GM18867 (cell line): ENCODE measurements around the gene FIZ1.
"Not testable (repeated sequence)": the region's sequence is repeated elsewhere in the genome, so short reads cannot be mapped to it uniquely, and the experiment has no call there.

Experiments
- ATAC-seq: cut with Tn5 transposase; IDR thresholded peaks from one replicate; pipeline ENCODE4 v1.9.1; 2021; ENCODE audit warnings: mild to moderate bottlenecking, moderate library complexity; ENCODE audit not compliant: unreplicated experiment

The FIZ1 gene

GRCh38 chr19:55578031-55578760, 21.1 kb downstream of the FIZ1 start:
- no peak for ATAC-seq

DNA sequence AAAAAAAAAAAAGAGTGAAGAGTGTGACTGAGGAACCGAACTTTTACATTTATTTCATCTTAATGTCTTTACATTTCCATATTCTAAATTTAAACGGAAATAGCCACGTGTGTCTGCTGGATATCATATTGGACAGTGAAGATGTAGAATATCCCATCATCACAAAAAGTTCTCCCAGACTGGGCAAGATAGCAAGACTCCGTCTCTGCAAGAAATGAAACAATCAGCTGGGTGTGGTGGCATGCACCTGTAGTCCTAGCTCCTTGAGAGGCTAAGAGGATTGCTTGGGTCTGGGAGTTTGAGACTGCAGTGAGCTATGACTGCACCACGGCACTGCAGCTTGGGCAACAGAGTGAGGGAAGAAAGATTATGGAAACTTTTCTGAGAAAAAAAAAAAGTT, 22.6 kb downstream of the FIZ1 start:
- no peak for ATAC-seq

- not testable (repeated sequence) for ATAC-seq
These were observed 25.4 kb downstream of the FIZ1 start for GRCh38 chr19:55573929-55574328.

DNA sequence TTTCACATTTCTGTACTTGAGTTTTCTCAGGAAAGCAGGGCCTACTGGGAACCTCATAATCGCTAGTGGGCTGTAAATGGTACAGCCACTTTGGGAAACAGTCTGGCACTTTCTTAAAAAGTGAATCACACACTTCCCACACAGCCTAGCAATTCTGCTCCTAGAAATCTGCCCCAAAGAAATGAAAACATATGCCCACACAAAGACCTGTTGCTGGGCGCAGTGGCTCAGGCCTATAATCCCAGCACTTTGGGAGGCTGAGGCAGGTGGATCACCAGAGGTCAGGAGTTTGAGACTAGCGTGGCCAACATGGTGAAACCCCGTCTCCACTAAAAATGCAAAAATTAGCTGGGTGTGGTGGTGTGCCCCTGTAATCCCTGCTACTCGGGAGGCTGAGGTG, 29.8 kb downstream of the FIZ1 start:
- not testable (repeated sequence) for ATAC-seq

DNA sequence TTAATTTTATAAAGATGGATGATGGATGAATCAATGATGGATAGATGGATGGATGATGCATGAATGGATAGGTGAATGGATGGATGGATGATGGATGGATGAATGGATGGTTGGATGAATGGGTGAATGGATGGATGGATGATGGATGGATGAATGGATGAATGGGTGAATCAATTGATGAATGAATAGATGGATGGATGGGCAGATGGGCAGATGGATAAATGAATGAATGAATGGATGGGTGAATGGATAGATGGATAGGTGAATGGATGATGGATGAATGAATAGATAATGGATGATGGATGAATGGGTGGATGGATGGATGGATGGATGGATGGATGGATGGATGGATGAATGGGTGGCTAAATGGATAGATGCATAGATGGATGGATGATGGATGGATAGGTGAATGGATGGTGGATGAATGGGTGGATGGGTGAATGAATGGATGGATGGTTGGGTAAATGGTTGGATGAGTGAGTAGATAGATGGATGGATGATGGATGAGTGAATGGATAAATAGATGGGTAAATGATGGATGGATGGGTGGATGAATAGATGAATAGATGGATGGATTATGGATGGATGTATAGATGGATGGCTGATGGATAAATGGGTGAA, 31.5 kb downstream of the FIZ1 start:
- no peak for ATAC-seq

- ATAC-seq: no peak
These were observed 32.5 kb downstream of the FIZ1 start for GRCh38 chr19:55566823-55567222.

GRCh38 chr19:55563261-55563690, 36.0 kb downstream of the FIZ1 start:
- no peak for ATAC-seq

GRCh38 chr19:55559684-55560083, 39.6 kb downstream of the FIZ1 start:
- no peak for ATAC-seq

DNA sequence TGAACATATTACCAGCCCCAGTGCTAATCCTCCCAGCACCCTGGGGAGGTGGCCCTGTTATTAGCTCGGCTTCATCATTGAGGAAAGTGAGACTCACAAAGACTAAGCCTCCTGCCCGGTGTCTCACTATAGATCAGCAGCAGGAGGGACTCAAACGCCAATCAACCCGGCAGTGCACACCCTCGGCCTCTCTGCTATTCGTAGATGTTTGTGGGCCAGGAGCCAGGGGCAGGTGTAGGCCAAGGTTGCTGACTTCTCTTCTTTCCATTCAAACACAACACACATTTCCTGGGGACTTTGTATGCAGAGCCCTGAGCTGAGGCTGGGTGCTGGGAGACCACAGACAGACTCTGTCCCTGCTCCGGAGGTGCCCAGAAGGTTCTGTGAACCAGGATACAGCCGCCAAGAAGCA, 44.6 kb downstream of the FIZ1 start:
- no peak for ATAC-seq

GRCh38 chr19:55554302-55554701, 45.0 kb downstream of the FIZ1 start:
- no peak for ATAC-seq

- ATAC-seq: no peak
These were observed 45.8 kb downstream of the FIZ1 start for GRCh38 chr19:55553217-55554182.

DNA sequence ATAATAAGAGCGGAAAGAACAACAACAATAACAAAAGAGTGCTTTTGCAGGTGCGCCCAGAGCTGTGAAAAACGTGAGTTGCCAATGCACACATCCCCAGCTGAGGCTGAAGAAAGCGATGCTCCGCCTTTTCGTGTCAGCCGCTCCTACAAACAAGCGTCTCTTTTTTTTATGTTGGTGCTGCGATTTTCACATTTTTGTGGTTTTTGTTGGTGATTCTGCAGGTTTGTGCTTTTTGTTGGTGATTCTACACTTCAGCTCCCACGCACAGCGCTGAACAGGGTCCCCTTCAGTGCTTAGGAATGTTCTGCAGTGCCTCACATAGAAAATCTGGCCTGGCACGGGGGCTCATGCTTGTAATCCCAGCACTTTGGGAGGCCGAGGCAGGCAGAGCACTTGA, 46.7 kb downstream of the FIZ1 start:
- no peak for ATAC-seq

DNA sequence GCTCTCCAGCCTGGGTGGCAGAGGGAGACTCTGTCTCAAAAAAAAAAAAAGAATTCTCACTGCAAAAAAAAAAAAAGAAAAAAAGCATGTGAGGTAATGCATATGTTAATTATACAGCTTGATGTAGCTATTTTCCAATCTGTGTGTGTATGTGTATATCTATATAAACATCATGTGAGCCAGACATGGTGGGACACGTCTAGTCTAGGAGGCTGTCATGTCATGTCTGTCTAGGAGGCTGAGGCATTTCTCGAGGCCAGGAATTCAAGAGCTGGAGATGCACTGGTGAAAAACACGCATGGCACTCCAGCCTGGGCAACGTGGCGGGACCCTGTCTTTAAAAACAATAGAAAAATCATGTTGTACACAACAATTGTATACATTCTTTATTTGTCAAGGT, 47.1 kb downstream of the FIZ1 start:
- ATAC-seq: no peak

DNA sequence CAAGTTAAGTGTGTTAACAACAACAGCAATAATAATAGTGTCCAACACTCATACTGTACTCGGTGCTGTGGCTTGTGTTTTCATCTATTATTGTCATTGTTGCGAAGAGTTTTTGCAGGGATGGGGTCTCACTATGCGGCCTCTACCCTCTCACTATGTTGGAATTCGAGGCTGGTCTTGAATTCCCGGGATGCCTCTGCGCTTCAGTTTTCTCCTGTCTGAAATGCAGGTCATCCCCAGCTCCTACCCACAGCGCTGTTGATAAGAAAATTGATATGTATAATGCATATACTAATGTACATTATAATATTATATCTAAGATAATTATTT, 49.0 kb downstream of the FIZ1 start:
- no peak for ATAC-seq

DNA sequence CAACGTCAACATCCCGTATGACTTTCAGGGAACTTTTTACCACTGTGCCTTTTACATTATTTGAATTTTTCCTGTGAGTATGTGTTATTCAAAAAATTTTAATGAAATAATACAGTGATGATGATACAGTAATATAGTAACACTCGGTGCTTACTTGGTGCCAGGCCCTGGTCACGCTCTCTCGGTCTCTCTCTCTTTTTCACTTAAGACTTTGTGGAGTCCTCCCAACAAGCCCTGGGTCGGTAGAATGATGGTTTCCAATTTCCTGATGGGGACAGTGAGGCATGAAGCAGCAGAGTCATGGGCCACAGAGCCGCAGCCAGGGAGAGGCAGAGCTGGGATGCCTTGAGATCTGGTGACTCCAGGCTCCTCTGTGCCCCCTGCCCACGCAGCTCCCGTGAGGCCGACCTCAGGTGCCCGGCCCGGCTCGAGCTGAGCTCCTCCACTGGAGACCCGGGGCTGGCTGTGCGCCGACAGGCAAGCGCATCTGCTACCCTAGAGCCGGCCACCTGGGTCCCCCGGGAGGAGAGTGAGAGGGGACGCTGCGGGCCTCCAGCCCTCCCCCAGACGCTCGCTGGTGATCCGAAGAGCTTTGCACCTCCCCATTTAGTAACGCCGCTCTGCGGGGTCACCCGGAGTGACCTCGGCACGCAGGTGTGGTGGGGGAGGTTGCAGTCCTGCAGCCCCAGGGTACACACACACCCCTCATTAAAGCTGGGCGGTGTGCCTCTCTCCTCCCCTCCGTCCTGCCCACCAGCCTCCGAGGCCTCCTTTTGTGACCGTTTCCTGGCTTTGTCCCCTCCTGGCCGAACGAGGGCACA, 49.6 kb downstream of the FIZ1 start:
- ATAC-seq: no peak

DNA sequence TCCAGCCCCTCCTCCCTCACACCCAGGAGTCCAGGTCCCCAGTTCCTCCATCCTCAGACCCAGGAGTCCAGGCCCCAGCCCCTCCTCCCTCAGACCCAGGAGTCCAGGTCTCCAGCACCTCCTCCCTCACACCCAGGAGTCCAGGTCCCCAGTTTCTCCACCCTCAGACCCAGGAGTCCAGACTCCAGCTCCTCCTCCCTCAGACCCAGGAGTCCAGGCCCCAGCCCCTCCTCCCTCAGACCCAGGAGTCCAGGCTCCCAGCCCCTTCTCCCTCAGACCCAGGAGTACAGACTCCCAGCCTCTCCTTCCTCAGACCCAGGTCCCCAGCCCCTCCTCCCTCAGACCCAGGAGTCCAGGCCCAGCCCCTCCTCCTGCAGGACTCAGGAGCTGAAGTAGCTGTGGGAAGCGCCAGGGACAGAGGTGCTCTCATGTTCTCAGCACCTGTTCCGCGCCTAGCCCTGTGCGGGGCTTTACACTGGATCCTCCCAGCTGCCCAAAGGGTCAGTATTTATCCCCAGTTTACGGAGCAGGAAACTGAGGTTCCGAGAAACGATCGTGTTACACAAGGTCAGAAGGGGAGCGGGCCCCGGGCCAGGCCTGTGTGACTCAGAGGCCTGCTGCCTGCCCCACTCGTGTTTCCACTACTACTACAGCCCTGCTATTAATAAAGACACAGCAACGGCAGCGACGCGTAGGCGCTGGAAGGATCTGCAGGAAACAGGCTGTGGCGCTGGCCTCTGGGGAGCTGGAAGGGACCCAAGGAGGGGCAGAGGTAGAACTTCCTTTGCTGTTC, 52.3 kb downstream of the FIZ1 start:
- ATAC-seq: no peak

GRCh38 chr19:55546011-55546410, 53.3 kb downstream of the FIZ1 start:
- ATAC-seq: no peak

- no peak for ATAC-seq
These were observed 53.9 kb downstream of the FIZ1 start, which contains the start of gene SBK3 for GRCh38 chr19:55545443-55545842. SBK3 (minus strand) TSS chr19:55545543; CDS start chr19:55545543, 0 bp downstream.

- ATAC-seq: no peak
These were observed 54.4 kb downstream of the FIZ1 start for GRCh38 chr19:55544776-55545439.
